ENCODE results near the gene NFYC. TPM values are rescaled to one million over a fixed set of nuclear protein-coding genes. Genes with fewer than 3 reads are reported as not detected.

The NFYC gene
- total RNA-seq, 4 donors from 2014 or later, result 39.9 to 43.3 (median 41.8) TPM

DNA sequence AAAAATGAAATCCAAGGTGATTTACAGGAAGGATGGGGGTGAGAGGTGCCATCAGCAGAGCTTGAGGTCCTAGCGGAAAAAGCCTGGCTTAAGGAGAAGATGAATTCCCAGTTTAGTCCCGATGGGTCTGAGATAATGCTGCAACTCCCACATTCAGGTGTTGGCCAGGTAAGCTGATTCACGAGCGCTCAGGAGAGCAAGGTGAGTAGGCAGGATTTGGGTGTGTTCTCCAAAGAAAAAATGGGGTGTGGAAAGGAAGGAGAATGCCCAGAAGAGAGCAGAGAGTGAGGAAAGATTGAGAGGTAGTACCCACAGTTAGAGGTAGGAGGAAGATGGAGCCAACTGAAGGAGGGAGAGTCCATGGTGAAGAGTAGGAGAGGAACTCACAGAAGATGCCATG is 38.5 kb upstream of the NFYC start:
- DNase-seq, result no peak
- H3K27me3 ChIP-seq, result no peaks in the 10 kb centered on the region
- peak in 1 of 6 experiments; percentile 38 for TF ChIP-seq CTCF (IDR thresholded peaks at IDR 0.05)
- TF ChIP-seq POLR2A (IDR thresholded peaks at IDR 0.05), result no peak
- H3K4me3 ChIP-seq, result no peak overlapping the region
- peaks cover 9 to 51% (median 12%) of the 10 kb centered on the region in 3 donors for H3K4me1 ChIP-seq
- WGBS, 2 donors, result 48 to 59% methylated on average over 4 of the region's 4 CpGs
- H3K27ac ChIP-seq, result no peak overlapping the region
- no peaks in the 10 kb centered on the region for H3K9me3 ChIP-seq
- no peaks in the 10 kb centered on the region for H3K36me3 ChIP-seq
- intact Hi-C loops (cut with DNase I), result no loop called here

- H3K9me3 ChIP-seq, result no peaks in the 10 kb centered on the region
- H3K27ac ChIP-seq, result no peak overlapping the region
- intact Hi-C loops (cut with DNase I), result no loop called here
- H3K4me1 ChIP-seq, result peaks cover 9 to 48% (median 12%) of the 10 kb centered on the region in 3 donors
- TF ChIP-seq CTCF (IDR thresholded peaks at IDR 0.05) (no peak), POLR2A (IDR thresholded peaks at IDR 0.05) (no peak)
- H3K4me3 ChIP-seq, result no peak overlapping the region
- WGBS, 2 donors, result 47 to 61% methylated on average over 2 to 8 of the region's 35 CpGs
- no peak for DNase-seq
- no peaks in the 10 kb centered on the region for H3K27me3 ChIP-seq
- H3K36me3 ChIP-seq, result no peaks in the 10 kb centered on the region
Measured at GRCh38 chr1:40653851-40654537, 37.5 kb upstream of the NFYC start.

DNA sequence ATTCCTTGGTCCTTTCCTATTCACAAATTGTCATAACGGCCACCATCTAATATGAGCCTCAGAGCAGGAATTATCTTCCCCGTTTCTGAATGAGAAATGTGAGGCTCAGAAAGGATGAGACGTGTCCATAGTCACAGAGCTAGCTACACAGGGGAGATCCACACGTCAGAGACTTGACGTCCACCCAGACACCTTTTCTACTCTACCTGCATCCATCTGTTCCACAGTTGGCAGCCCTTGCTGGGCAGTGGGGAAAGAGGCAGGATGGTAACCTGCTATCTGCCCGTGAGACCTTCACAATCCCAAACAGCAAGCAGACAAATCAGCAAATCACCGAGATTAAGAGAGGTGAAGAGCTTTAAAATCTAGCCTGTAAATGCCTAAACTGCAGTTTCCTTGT is 34.5 kb upstream of the NFYC start:
- Histone ChIP-seq H3K4me1 (peaks cover 0 to 23% (median 2%) of the 10 kb centered on the region in 3 donors), H3K36me3 (no peaks in the 10 kb centered on the region), H3K27ac (no peak overlapping the region), H3K9me3 (no peaks in the 10 kb centered on the region), H3K4me3 (no peak overlapping the region), H3K27me3 (no peaks in the 10 kb centered on the region)
- WGBS, 2 donors, result 66 to 82% methylated on average over 7 of the region's 7 CpGs
- no peak for TF ChIP-seq POLR2A (IDR thresholded peaks at IDR 0.05)
- no peak for TF ChIP-seq CTCF (IDR thresholded peaks at IDR 0.05)
- intact Hi-C loops (cut with DNase I), result no loop called here
- no peak for DNase-seq

GRCh38 chr1:40658751-40659648 is 32.5 kb upstream of the NFYC start:
- Histone ChIP-seq H3K4me3 (no peak overlapping the region), H3K36me3 (no peaks in the 10 kb centered on the region), H3K9me3 (no peaks in the 10 kb centered on the region), H3K4me1 (peaks cover 0 to 18% (median 3%) of the 10 kb centered on the region in 3 donors), H3K27ac (no peak overlapping the region), H3K27me3 (no peaks in the 10 kb centered on the region)
- 74 to 82% methylated on average over 16 of the region's 16 CpGs for WGBS, 2 donors
- no peak for DNase-seq
- intact Hi-C loops (cut with DNase I), result no loop called here
- TF ChIP-seq CTCF (IDR thresholded peaks at IDR 0.05), result no peak
- no peak for TF ChIP-seq POLR2A (IDR thresholded peaks at IDR 0.05)

DNA sequence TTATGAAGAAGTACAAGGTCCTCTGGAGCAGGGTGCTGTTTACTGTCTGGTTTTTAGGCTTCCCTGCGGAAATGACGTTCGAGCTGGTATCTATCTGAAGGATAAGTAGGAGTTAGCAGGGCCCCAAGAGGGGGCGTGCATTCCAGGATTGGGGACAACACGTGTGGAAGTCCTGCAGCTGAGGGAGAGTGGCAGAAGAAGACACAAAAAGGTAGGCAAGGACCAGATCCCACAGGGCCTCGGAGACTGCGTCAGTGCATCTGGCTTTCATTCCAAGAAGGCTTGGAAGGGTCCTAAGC is 31.9 kb upstream of the NFYC start:
- Histone ChIP-seq H3K4me1 (peaks cover 0 to 20% (median 3%) of the 10 kb centered on the region in 3 donors), H3K36me3 (no peaks in the 10 kb centered on the region), H3K4me3 (no peak overlapping the region), H3K9me3 (no peaks in the 10 kb centered on the region), H3K27me3 (no peaks in the 10 kb centered on the region), H3K27ac (no peak overlapping the region)
- intact Hi-C loops (cut with DNase I), result no loop called here
- WGBS, 2 donors, result 70 to 83% methylated on average over 7 of the region's 7 CpGs
- TF ChIP-seq CTCF (IDR thresholded peaks at IDR 0.05) (no peak), POLR2A (IDR thresholded peaks at IDR 0.05) (no peak)
- no peak for DNase-seq
